Measurements from ENCODE around the gene FAIM. TPM values are rescaled to one million over a fixed set of nuclear protein-coding genes. Genes with fewer than 3 reads are reported as not detected.

The FAIM gene
- total and polyA plus RNA-seq, 2 of the 8 experiments (the other 6 are each of a cell fraction or from before 2014, with no cell fraction given): 1.2 to 7.1 TPM

GRCh38 chr3:138678086-138678485 lies 69.5 kb downstream of the FAIM start:
- ChIA-PET CTCF (ENCODE audit: partially characterized antibody) (interaction anchor here (1.4 to 2.4 kb wide), 6 partner anchors 10 to 245 kb away, joined by 3 to 15 read pairs (median 5); partner anchors contain the start of gene CEP70), POLR2A (ENCODE audit: partially characterized antibody) (interaction anchor here (1.3 kb wide), 1 partner anchor 14 kb away, joined by 3 read pairs; no protein-coding TSS in a partner anchor)
- WGBS, 2 experiments (ENCODE audit: extremely low coverage in 1 of 2, insufficient coverage in 1 of 2, insufficient read length in 1 of 2, insufficient replicate concordance in 2 of 2, low coverage in 1 of 2, low lambda C conversion rate in 2 of 2, missing lambda C conversion rate in 1 of 2): 95% methylated on average over 1 of the region's 1 CpG; no CpG with 5 or more reads in 1 of the 2 experiments
- Histone ChIP-seq H3K36me3 (ENCODE audit: control insufficient read depth in 2 of 4, insufficient read depth in 4 of 4, low read length in 3 of 4) (peaks cover 0 to 17% (median 8%) of the 10 kb centered on the region in 4 experiments; a peak in 5 of 8 replicates), H3K56ac (replicated peaks; ENCODE audit: insufficient read length, low read depth, low read length) (no peak overlapping the region), H2BK20ac (ENCODE audit: low read length) (no peak overlapping the region), H3K79me2 (ENCODE audit: control insufficient read depth in 1 of 2, insufficient read depth in 2 of 2, low read length in 2 of 2) (no peaks in the 10 kb centered on the region), H3K9me3 (ENCODE audit: insufficient read depth in 2 of 2, low read depth in 1 of 2, low read length in 1 of 2) (no peaks in the 10 kb centered on the region), H3K18ac (ENCODE audit: extremely low read depth, low read length) (no peak overlapping the region), H3K23me2 (ENCODE audit: low read depth, low read length) (no peaks in the 10 kb centered on the region; the same call in 1 of the 2 replicates), H2AFZ (ENCODE audit: low read length) (no peak overlapping the region), H2BK5ac (ENCODE audit: low read depth, low read length) (no peak overlapping the region), H3K4ac (replicated peaks; ENCODE audit: insufficient read length, low read depth, low read length) (no peak overlapping the region), H3K79me1 (ENCODE audit: low read depth, low read length) (no peaks in the 10 kb centered on the region), H4K20me1 (replicated peaks in 1 of 2; ENCODE audit: control insufficient read depth in 1 of 2, insufficient read depth in 2 of 2, low read length in 2 of 2) (no peaks in the 10 kb centered on the region), H2BK12ac (ENCODE audit: low read depth, low read length) (no peak overlapping the region), H4K5ac (ENCODE audit: insufficient read length, low read depth, low read length) (no peak overlapping the region), H4K91ac (replicated peaks; ENCODE audit: insufficient read length, low read length) (no peak overlapping the region), H3K14ac (ENCODE audit: insufficient read length) (no peak overlapping the region), H3K9ac (replicated peaks in 1 of 4; ENCODE audit: extremely low read depth in 1 of 4, low read depth in 3 of 4, low read length in 3 of 4) (no peak overlapping the region), H2BK120ac (replicated peaks; ENCODE audit: low read depth, low read length) (no peak overlapping the region), H3K4me2 (ENCODE audit: insufficient read depth in 1 of 2, low read depth in 2 of 2, low read length in 2 of 2) (no peak overlapping the region), H3K23ac (ENCODE audit: insufficient read length) (no peak overlapping the region), H2BK15ac (ENCODE audit: low read length) (no peak overlapping the region), H2AK5ac (ENCODE audit: low read depth, low read length) (no peak overlapping the region), H4K8ac (ENCODE audit: extremely low read depth, insufficient read depth, low read length) (no peak overlapping the region), H3K4me1 (replicated peaks in 1 of 4; ENCODE audit: control insufficient read depth in 3 of 4, insufficient read depth in 4 of 4, low read length in 3 of 4) (peaks cover 0 to 3% (median 0%) of the 10 kb centered on the region in 4 experiments; a peak in 1 of 7 replicates), H3K27ac (ENCODE audit: low read depth, low read length) (no peak overlapping the region), H3K4me3 (ENCODE audit: extremely low read depth in 1 of 4, insufficient read depth in 2 of 4, low read depth in 3 of 4, low read length in 4 of 4) (no peak overlapping the region), H3K27me3 (replicated peaks in 1 of 4; ENCODE audit: control insufficient read depth in 3 of 4, extremely low read depth in 1 of 4, insufficient read depth in 3 of 4, low read length in 3 of 4) (no peaks in the 10 kb centered on the region)
- no peak for FAIRE-seq
- no peak for DNase-seq (ENCODE audit: low read depth in 1 of 2, low spot score in 2 of 2)
- TF ChIP-seq RXRA (IDR thresholded peaks at IDR 0.05; ENCODE audit: insufficient read depth, low read depth, low read length) (no peak), PHF8 (conservative IDR thresholded peaks at IDR 0.05; ENCODE audit: low read depth, low read length) (no peak), EZH2 (IDR thresholded peaks at IDR 0.05; ENCODE audit: low read depth, low read length, severe bottlenecking) (no peak), TAF1 (IDR thresholded peaks at IDR 0.05; ENCODE audit: low read depth, low read length) (no peak), JUND (IDR thresholded peaks at IDR 0.05; ENCODE audit: low read length) (no peak), TAF7 (optimal IDR thresholded peaks at IDR 0.05; ENCODE audit: borderline replicate concordance, low read depth, low read length) (no peak), CHD1 (IDR thresholded peaks at IDR 0.05; ENCODE audit: low read depth, low read length) (no peak), USF2 (IDR thresholded peaks at IDR 0.05; ENCODE audit: low read length) (no peak), SIRT6 (IDR thresholded peaks at IDR 0.05; ENCODE audit: low read length) (no peak), RFX5 (IDR thresholded peaks at IDR 0.05; ENCODE audit: borderline replicate concordance, low read depth, low read length) (no peak), TCF12 (IDR thresholded peaks at IDR 0.05; ENCODE audit: low read depth, low read length) (no peak), KDM1A (IDR thresholded peaks at IDR 0.05; ENCODE audit: borderline replicate concordance, low read length) (no peak), GTF2F1 (IDR thresholded peaks at IDR 0.05; ENCODE audit: borderline replicate concordance, low read depth, low read length) (no peak), JUN (IDR thresholded peaks at IDR 0.05; ENCODE audit: low read depth, low read length) (no peak)
